ENCODE results near the gene RAP1GDS1.

GRCh38 chr4:98305576-98305975 is 44.4 kb downstream of the RAP1GDS1 start:
- TF ChIP-seq CTCF (conservative IDR thresholded peaks at IDR 0.05) (no peak), EZH2 (IDR thresholded peaks at IDR 0.05; ENCODE audit: low read depth) (no peak)

Data from PC-9 (cell line).